AG04449 (cell line): ENCODE measurements around the gene CLDN15.

Experiments
- CTCF ChIA-PET: fragments of 350-600 bp; formaldehyde crosslinking; extraction: SDS; loops from one replicate; lab custom pipeline; 2021; ENCODE audit warnings: antibody characterized with exemption; lab: Yijun Ruan, JAX
- POLR2A ChIA-PET: fragments of 400-600, 350-600 bp; formaldehyde crosslinking; extraction: SDS; loops from one replicate; lab custom pipeline; 2020; ENCODE audit warnings: antibody characterized with exemption, inconsistent platforms; lab: Yijun Ruan, JAX
- DNase-seq: peaks from one replicate; pipeline ENCODE4 v3.0.0-alpha.2; 2010; ENCODE audit warnings: low read depth, low spot score
- H3K4me3 ChIP-seq: 2 replicates; pipeline ENCODE4 v1.5.1; 2011; ENCODE audit warnings: low read depth, mild to moderate bottlenecking, control low read depth, low read length
- CTCF ChIP-seq: IDR thresholded peaks from one replicate; pipeline ENCODE4 v1.5.1; 2011; ENCODE audit warnings: mild to moderate bottlenecking, moderate library complexity, low read length, control low read depth, inconsistent platforms; ENCODE audit not compliant: insufficient read depth; ENCODE audit errors: missing control alignments

The CLDN15 gene

GRCh38 chr7:101240226-101241014, 2.8 kb upstream of the CLDN15 start:
- POLR2A ChIA-PET, result no interaction called here
- H3K4me3 ChIP-seq, result no peak overlapping the region
- no peak for DNase-seq
- CTCF ChIA-PET, result interaction anchor here (1.3 to 5.1 kb wide), 2 partner anchors 23 to 96 kb away, joined by 9 to 86 read pairs; partner anchors contain the start of genes PLOD3 and ZNHIT1
- TF ChIP-seq CTCF, result no peak

- CTCF ChIA-PET, result no interaction called here
- no peak for DNase-seq
- H3K4me3 ChIP-seq, result no peak overlapping the region
- POLR2A ChIA-PET, result no interaction called here
- no peak for TF ChIP-seq CTCF
Measured at GRCh38 chr7:101239951-101240220, 2.3 kb upstream of the CLDN15 start.

- POLR2A ChIA-PET, result no interaction called here
- no peak overlapping the region for H3K4me3 ChIP-seq
- no peak for DNase-seq
- TF ChIP-seq CTCF, result no peak
- CTCF ChIA-PET, result interaction anchor here (1.7 to 3.0 kb wide), 2 partner anchors 47 to 95 kb away, joined by 8 to 13 read pairs; no protein-coding TSS in a partner anchor
Measured at GRCh38 chr7:101239191-101239950, 1.8 kb upstream of the CLDN15 start.

GRCh38 chr7:101238226-101239182, 902 bp upstream of the CLDN15 start:
- ChIA-PET CTCF (interaction anchor here (0.8 to 3.0 kb wide), 3 partner anchors 20 to 94 kb away, joined by 3 to 13 read pairs (median 8); partner anchors contain the start of gene ZNHIT1), POLR2A (interaction anchor here (0.9 kb wide), 1 partner anchor 12 kb away, joined by 4 read pairs; no protein-coding TSS in a partner anchor)
- no peak for DNase-seq
- TF ChIP-seq CTCF, result no peak
- no peak overlapping the region for H3K4me3 ChIP-seq

GRCh38 chr7:101236292-101236835, 1.2 kb downstream of the CLDN15 start:
- ChIA-PET POLR2A (interaction anchor here (0.6 kb wide), 1 partner anchor 9 kb away, joined by 3 read pairs; no protein-coding TSS in a partner anchor), CTCF (interaction anchor here (1.4 to 7.7 kb wide), 3 partner anchors 8 to 92 kb away, joined by 4 to 64 read pairs (median 13); partner anchors contain the start of gene FIS1)
- no peak overlapping the region for H3K4me3 ChIP-seq
- DNase-seq, result no peak
- no peak for TF ChIP-seq CTCF
